ENCODE measurements around the gene DNAJC1.

The DNAJC1 gene

GRCh38 chr10:21758696-21759095, 244.8 kb downstream of the DNAJC1 start:
- no peak for DNase-seq (ENCODE audit: low read depth)

GRCh38 chr10:21758239-21758638, 245.3 kb downstream of the DNAJC1 start:
- no peak for DNase-seq (ENCODE audit: low read depth)

- DNase-seq (ENCODE audit: low read depth) = no peak
Observed at GRCh38 chr10:21757185-21757901, 246.2 kb downstream of the DNAJC1 start.

- DNase-seq (ENCODE audit: low read depth) = no peak
Observed at GRCh38 chr10:21756707-21757106, 246.8 kb downstream of the DNAJC1 start.

GRCh38 chr10:21754410-21755011, 249.0 kb downstream of the DNAJC1 start:
- DNase-seq (ENCODE audit: low read depth) = no peak

- DNase-seq (ENCODE audit: low read depth) = no peak
Observed at GRCh38 chr10:21753497-21754270, 249.8 kb downstream of the DNAJC1 start.

GRCh38 chr10:21751341-21752310, 251.9 kb downstream of the DNAJC1 start:
- DNase-seq (ENCODE audit: low read depth) = no peak

GRCh38 chr10:21750424-21750823, 253.1 kb downstream of the DNAJC1 start:
- DNase-seq (ENCODE audit: low read depth) = no peak

- no peak for DNase-seq (ENCODE audit: low read depth)
Observed at GRCh38 chr10:21749788-21750187, 253.7 kb downstream of the DNAJC1 start.

- no peak for DNase-seq (ENCODE audit: low read depth)
Observed at GRCh38 chr10:21747809-21748208, 255.7 kb downstream of the DNAJC1 start.

- no peak for DNase-seq (ENCODE audit: low read depth)
Observed at GRCh38 chr10:21746118-21746517, 257.4 kb downstream of the DNAJC1 start.

- no peak for DNase-seq (ENCODE audit: low read depth)
Observed at GRCh38 chr10:21744223-21744622, 259.3 kb downstream of the DNAJC1 start.

GRCh38 chr10:21742740-21743412, 260.7 kb downstream of the DNAJC1 start:
- DNase-seq (ENCODE audit: low read depth) = no peak

- DNase-seq (ENCODE audit: low read depth) = no peak
Observed at GRCh38 chr10:21740989-21741388, 262.5 kb downstream of the DNAJC1 start.

- no peak for DNase-seq (ENCODE audit: low read depth)
Observed at GRCh38 chr10:21737106-21737505, 266.4 kb downstream of the DNAJC1 start.

- no peak for DNase-seq (ENCODE audit: low read depth)
Observed at GRCh38 chr10:21733710-21734109, 269.8 kb downstream of the DNAJC1 start.

GRCh38 chr10:21732067-21732772, 271.3 kb downstream of the DNAJC1 start:
- DNase-seq (ENCODE audit: low read depth) = no peak

- DNase-seq (ENCODE audit: low read depth) = no peak
Observed at GRCh38 chr10:21728618-21729017, 274.9 kb downstream of the DNAJC1 start.

GRCh38 chr10:21727452-21728168, 275.9 kb downstream of the DNAJC1 start:
- no peak for DNase-seq (ENCODE audit: low read depth)

- DNase-seq (ENCODE audit: low read depth) = no peak
Observed at GRCh38 chr10:21726601-21727225, 276.8 kb downstream of the DNAJC1 start.
